Measurements from ENCODE around the gene RAD54L2. TPM values are rescaled to one million over a fixed set of nuclear protein-coding genes. Genes with fewer than 3 reads are reported as not detected.

Gene RAD54L2
- total and polyA plus RNA-seq, 2 of the 4 experiments (the other 2 are of a cell fraction): 6.8 to 24.2 TPM

GRCh38 chr3:51508255-51508654 lies 30.3 kb upstream of the RAD54L2 start:
- Histone ChIP-seq H2BK20ac (ENCODE audit: low read depth, low read length) (no peak overlapping the region), H3K79me1 (ENCODE audit: low read depth in 1 of 2, low read length in 2 of 2) (no peaks in the 10 kb centered on the region), H3K4me1 (ENCODE audit: control insufficient read depth, insufficient read depth, low read length) (no peaks in the 10 kb centered on the region), H4K5ac (ENCODE audit: low read depth, low read length) (no peak overlapping the region), H2BK120ac (ENCODE audit: low read depth, low read length) (no peak overlapping the region), H2AK5ac (ENCODE audit: low read depth, low read length) (no peak overlapping the region), H4K91ac (ENCODE audit: insufficient read depth, low read depth, low read length) (no peak overlapping the region), H3K4ac (ENCODE audit: low read depth, low read length) (no peak overlapping the region), H3K36me3 (ENCODE audit: control insufficient read depth, insufficient read depth, low read length) (no peaks in the 10 kb centered on the region), H3K27me3 (ENCODE audit: control insufficient read depth, insufficient read depth, low read length) (peaks cover 8% of the 10 kb centered on the region; the same call in 1 of the 2 replicates), H3K14ac (replicated peaks; ENCODE audit: low read depth, low read length) (no peak overlapping the region), H3K56ac (ENCODE audit: extremely low read depth, insufficient read depth, low read length) (no peak overlapping the region), H3K4me3 (ENCODE audit: insufficient read depth, low read depth, low read length) (no peak overlapping the region), H4K8ac (ENCODE audit: low read depth in 2 of 2, low read length in 2 of 2) (no peak overlapping the region), H2BK5ac (ENCODE audit: low read depth, low read length, poor library complexity, severe bottlenecking) (no peak overlapping the region), H3K9me1 (ENCODE audit: insufficient read depth, low read length) (no peaks in the 10 kb centered on the region), H3K27ac (ENCODE audit: insufficient read depth, low read length) (no peak overlapping the region), H3K4me2 (ENCODE audit: low read depth, low read length) (no peak overlapping the region), H3K9me3 (ENCODE audit: control insufficient read depth, insufficient read depth, low read length) (no peaks in the 10 kb centered on the region), H3K23ac (ENCODE audit: low read depth, low read length) (no peak overlapping the region), H2AK9ac (replicated peaks; ENCODE audit: low read depth, low read length, poor library complexity) (no peak overlapping the region), H2AFZ (replicated peaks; ENCODE audit: low read length, poor library complexity) (no peak overlapping the region), H4K20me1 (ENCODE audit: insufficient read depth, low read length) (no peaks in the 10 kb centered on the region), H2BK15ac (ENCODE audit: low read depth, low read length) (no peak overlapping the region), H3K9ac (ENCODE audit: low read depth, low read length) (no peak overlapping the region), H3K18ac (ENCODE audit: low read depth, low read length) (no peak overlapping the region)
- DNase-seq: no peak
- 86% methylated on average over 4 of the region's 9 CpGs; no CpG with 5 or more reads in 1 of the 2 experiments for WGBS, 2 experiments (ENCODE audit: extremely low coverage in 2 of 2, insufficient read length in 1 of 2)
- in situ Hi-C loops (cut with MboI; ENCODE audit: low sequenced_read_pairs): loop anchor here (10.0 to 25.0 kb wide), 2 partner anchors 127 to 279 kb away; partner anchors contain the start of gene IQCF6
- BruUV-seq (replicated peaks): no TSS peak
- no peak for TF ChIP-seq MAZ (IDR thresholded peaks at IDR 0.05; ENCODE audit: borderline replicate concordance, low read depth, low read length)
- no peak for TF ChIP-seq SMC3 (IDR thresholded peaks at IDR 0.05; ENCODE audit: low read depth, low read length)
- TF ChIP-seq FOS (IDR thresholded peaks at IDR 0.05; ENCODE audit: low read depth, low read length): no peak
- TF ChIP-seq, protein P1, sequence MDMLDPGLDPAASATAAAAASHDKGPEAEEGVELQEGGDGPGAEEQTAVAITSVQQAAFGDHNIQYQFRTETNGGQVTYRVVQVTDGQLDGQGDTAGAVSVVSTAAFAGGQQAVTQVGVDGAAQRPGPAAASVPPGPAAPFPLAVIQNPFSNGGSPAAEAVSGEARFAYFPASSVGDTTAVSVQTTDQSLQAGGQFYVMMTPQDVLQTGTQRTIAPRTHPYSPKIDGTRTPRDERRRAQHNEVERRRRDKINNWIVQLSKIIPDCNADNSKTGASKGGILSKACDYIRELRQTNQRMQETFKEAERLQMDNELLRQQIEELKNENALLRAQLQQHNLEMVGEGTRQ (IDR thresholded peaks at IDR 0.05; ENCODE audit: low read depth, low read length): no peak
- TF ChIP-seq, protein P2, sequence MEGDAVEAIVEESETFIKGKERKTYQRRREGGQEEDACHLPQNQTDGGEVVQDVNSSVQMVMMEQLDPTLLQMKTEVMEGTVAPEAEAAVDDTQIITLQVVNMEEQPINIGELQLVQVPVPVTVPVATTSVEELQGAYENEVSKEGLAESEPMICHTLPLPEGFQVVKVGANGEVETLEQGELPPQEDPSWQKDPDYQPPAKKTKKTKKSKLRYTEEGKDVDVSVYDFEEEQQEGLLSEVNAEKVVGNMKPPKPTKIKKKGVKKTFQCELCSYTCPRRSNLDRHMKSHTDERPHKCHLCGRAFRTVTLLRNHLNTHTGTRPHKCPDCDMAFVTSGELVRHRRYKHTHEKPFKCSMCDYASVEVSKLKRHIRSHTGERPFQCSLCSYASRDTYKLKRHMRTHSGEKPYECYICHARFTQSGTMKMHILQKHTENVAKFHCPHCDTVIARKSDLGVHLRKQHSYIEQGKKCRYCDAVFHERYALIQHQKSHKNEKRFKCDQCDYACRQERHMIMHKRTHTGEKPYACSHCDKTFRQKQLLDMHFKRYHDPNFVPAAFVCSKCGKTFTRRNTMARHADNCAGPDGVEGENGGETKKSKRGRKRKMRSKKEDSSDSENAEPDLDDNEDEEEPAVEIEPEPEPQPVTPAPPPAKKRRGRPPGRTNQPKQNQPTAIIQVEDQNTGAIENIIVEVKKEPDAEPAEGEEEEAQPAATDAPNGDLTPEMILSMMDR (conservative IDR thresholded peaks at IDR 0.05; ENCODE audit: low read depth, low read length): no peak
- no peak for TF ChIP-seq RCOR1 (IDR thresholded peaks at IDR 0.05; ENCODE audit: insufficient replicate concordance, low read length)
- TF ChIP-seq ELK1 (IDR thresholded peaks at IDR 0.05; ENCODE audit: borderline replicate concordance, low read depth, low read length): no peak
- POLR2A ChIA-PET (ENCODE audit: unreplicated experiment): no interaction called here
- intact Hi-C loops (cut with micrococcal nuclease): no loop called here
- no peak for ATAC-seq (ENCODE audit: low read depth)
- dilution Hi-C loops (cut with HindIII; ENCODE audit: low sequenced_read_pairs, unreplicated experiment): no loop called here
- CTCF ChIA-PET: no interaction called here
